AG04449 (cell line): ENCODE measurements around the gene BNIP1.

ENCODE experiments used
- CTCF ChIA-PET: fragments of 350-600 bp; formaldehyde crosslinking; extraction: SDS; loops from one replicate; lab custom pipeline; 2021; ENCODE audit warnings: antibody characterized with exemption; lab: Yijun Ruan, JAX
- POLR2A ChIA-PET: fragments of 400-600, 350-600 bp; formaldehyde crosslinking; extraction: SDS; loops from one replicate; lab custom pipeline; 2020; ENCODE audit warnings: antibody characterized with exemption, inconsistent platforms; lab: Yijun Ruan, JAX
- DNase-seq: peaks from one replicate; pipeline ENCODE4 v3.0.0-alpha.2; 2010; ENCODE audit warnings: low read depth, low spot score
- H3K4me3 ChIP-seq: 2 replicates; pipeline ENCODE4 v1.5.1; 2011; ENCODE audit warnings: low read depth, mild to moderate bottlenecking, control low read depth, low read length
- CTCF ChIP-seq: IDR thresholded peaks from one replicate; pipeline ENCODE4 v1.5.1; 2011; ENCODE audit warnings: mild to moderate bottlenecking, moderate library complexity, low read length, control low read depth, inconsistent platforms; ENCODE audit not compliant: insufficient read depth; ENCODE audit errors: missing control alignments

BNIP1 gene

GRCh38 chr5:173191561-173191960 lies 47.2 kb downstream of the BNIP1 start:
- no peak for DNase-seq
- ChIA-PET POLR2A (no interaction called here), CTCF (no interaction called here)
- TF ChIP-seq CTCF, result no peak
- H3K4me3 ChIP-seq, result no peak overlapping the region

- no peak overlapping the region for H3K4me3 ChIP-seq
- POLR2A ChIA-PET, result no interaction called here
- DNase-seq, result no peak
- TF ChIP-seq CTCF, result no peak
- CTCF ChIA-PET, result interaction anchor here (0.8 kb wide), 2 partner anchors 10 to 11 kb away, joined by 3 read pairs; no protein-coding TSS in a partner anchor
These were observed 48.2 kb downstream of the BNIP1 start for GRCh38 chr5:173192561-173192960.

- TF ChIP-seq CTCF, result no peak
- H3K4me3 ChIP-seq, result no peak overlapping the region
- no peak for DNase-seq
- ChIA-PET CTCF (interaction anchor here (1.7 kb wide), 1 partner anchor 217 kb away, joined by 5 read pairs; no protein-coding TSS in a partner anchor), POLR2A (no interaction called here)
These were observed 52.0 kb downstream of the BNIP1 start for GRCh38 chr5:173196133-173196952.

- ChIA-PET POLR2A (no interaction called here), CTCF (no interaction called here)
- no peak for TF ChIP-seq CTCF
- no peak overlapping the region for H3K4me3 ChIP-seq
- DNase-seq, result no peak
These were observed 53.1 kb downstream of the BNIP1 start for GRCh38 chr5:173197375-173197891.

GRCh38 chr5:173198049-173198448 lies 53.7 kb downstream of the BNIP1 start:
- TF ChIP-seq CTCF, result no peak
- POLR2A ChIA-PET, result interaction anchor here (0.7 kb wide), 1 partner anchor 382 kb away, joined by 3 read pairs; no protein-coding TSS in a partner anchor

GRCh38 chr5:173200356-173200755 lies 56.0 kb downstream of the BNIP1 start:
- TF ChIP-seq CTCF, result no peak
- POLR2A ChIA-PET, result no interaction called here
- CTCF ChIA-PET, result interaction anchor here (0.9 kb wide), 1 partner anchor 32 kb away, joined by 3 read pairs; no protein-coding TSS in a partner anchor
- H3K4me3 ChIP-seq, result no peak overlapping the region
- no peak for DNase-seq

More at GRCh38 chr5:173198049-173198448, 53.7 kb downstream of the BNIP1 start:
- no peak for DNase-seq
- CTCF ChIA-PET, result no interaction called here
- H3K4me3 ChIP-seq, result no peak overlapping the region
